ENCODE data around the gene MTX1. TPM values are rescaled to one million over a fixed set of nuclear protein-coding genes. Genes with fewer than 3 reads are reported as not detected.
"Not testable (repeated sequence)": the region's sequence is repeated elsewhere in the genome, so short reads cannot be mapped to it uniquely, and the experiment has no call there.

Gene MTX1
- total and polyA plus RNA-seq, 3 donors from 2014 or later = 77.1 to 161 (median 118) TPM

DNA sequence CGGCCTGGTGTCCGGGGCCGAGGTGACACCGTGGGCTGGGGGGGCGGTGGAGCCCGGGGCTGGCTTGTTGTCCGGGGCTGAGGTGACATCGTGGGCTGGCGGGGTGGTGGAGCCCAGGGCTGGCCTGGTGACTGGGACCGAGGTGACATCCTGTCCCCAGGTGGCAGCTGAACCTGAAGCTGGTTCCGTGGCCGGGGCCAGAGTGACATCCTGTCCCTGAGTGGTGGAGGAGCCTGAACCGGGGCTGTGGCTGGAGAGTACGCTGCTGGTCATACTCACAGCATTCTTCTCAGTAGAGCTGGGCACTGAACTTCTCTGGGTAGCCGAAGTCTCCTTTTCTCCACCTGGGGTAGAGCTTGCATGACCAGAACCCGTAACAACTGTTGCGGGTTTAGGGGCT lies 16.6 kb upstream of the MTX1 start:
- Histone ChIP-seq H3K27ac (no peak overlapping the region), H3K4me3 (no peak overlapping the region), H3K27me3 (no peaks in the 10 kb centered on the region), H3K9me3 (no peaks in the 10 kb centered on the region), H3K4me1 (peaks cover 11% of the 10 kb centered on the region), H3K36me3 (ENCODE audit: low read depth, missing control alignments) (no peaks in the 10 kb centered on the region)
- 85 to 100% methylated on average over 8 to 14 of the region's 17 CpGs for WGBS, 2 donors
- DNase-seq = no peak
- intact Hi-C loops (cut with DNase I; ENCODE audit: low total_unique reads) = no loop called here
- TF ChIP-seq, protein P1, sequence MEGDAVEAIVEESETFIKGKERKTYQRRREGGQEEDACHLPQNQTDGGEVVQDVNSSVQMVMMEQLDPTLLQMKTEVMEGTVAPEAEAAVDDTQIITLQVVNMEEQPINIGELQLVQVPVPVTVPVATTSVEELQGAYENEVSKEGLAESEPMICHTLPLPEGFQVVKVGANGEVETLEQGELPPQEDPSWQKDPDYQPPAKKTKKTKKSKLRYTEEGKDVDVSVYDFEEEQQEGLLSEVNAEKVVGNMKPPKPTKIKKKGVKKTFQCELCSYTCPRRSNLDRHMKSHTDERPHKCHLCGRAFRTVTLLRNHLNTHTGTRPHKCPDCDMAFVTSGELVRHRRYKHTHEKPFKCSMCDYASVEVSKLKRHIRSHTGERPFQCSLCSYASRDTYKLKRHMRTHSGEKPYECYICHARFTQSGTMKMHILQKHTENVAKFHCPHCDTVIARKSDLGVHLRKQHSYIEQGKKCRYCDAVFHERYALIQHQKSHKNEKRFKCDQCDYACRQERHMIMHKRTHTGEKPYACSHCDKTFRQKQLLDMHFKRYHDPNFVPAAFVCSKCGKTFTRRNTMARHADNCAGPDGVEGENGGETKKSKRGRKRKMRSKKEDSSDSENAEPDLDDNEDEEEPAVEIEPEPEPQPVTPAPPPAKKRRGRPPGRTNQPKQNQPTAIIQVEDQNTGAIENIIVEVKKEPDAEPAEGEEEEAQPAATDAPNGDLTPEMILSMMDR (IDR thresholded peaks at IDR 0.05) = no peak
- TF ChIP-seq POLR2A (IDR thresholded peaks at IDR 0.05) = no peak

DNA sequence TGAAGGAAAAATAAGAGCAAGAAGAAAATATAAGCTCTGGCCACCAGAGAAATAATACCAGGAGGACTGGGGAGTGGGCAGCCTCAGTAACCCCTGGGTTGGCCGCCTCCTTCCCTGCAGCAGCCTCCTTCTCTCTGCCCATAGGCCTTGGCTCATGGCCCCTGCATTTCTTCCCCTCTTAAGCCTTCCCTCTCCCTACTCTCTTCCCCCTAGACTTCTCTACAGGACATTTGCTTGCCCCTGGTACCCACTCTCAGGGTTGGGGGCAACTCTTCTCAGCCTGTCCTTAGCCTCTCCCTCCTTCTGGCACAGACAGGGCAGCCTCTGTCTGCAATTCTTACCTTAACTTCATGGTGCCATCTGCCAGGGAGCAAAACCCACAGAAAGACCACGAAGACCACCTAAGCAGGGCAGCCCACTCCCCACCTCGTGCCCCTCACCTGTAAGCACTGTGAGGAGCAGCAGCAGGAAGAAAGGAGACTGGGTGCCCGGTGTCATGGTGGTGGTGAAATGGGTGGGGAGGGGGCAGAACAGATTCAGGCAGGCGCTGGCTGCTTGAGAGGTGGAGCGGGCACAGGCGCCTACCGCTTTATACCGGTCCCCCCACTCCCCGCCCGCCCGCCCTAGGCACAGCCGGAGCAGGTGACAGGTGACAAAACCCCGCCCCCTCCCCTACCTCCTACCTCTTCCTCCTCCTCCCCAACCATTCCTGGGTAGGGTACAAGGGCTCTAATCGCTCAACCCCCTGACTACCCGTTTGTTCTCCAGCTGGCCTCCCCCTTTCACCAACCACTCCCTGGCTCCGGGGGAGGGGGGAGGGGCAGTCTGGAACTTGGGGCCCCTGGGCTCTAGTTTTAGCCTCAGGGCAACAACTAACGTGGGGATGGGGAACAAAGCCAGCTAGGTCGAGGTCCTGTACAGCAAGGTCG lies 15.9 kb upstream of the MTX1 start:
- Histone ChIP-seq H3K27ac (peak overlapping the region; percentile 73 to 88), H3K9me3 (no peaks in the 10 kb centered on the region), H3K4me1 (peaks cover 11% of the 10 kb centered on the region), H3K4me3 (peak overlapping the region; percentile 59), H3K27me3 (no peaks in the 10 kb centered on the region), H3K36me3 (ENCODE audit: low read depth, missing control alignments) (no peaks in the 10 kb centered on the region)
- intact Hi-C loops (cut with DNase I; ENCODE audit: low total_unique reads) = no loop called here
- DNase-seq = no peak
- WGBS, 2 donors = 48 to 52% methylated on average over 13 to 20 of the region's 20 CpGs
- TF ChIP-seq POLR2A (IDR thresholded peaks at IDR 0.05) = no peak
- TF ChIP-seq, protein P1 (IDR thresholded peaks at IDR 0.05) = no peak

DNA sequence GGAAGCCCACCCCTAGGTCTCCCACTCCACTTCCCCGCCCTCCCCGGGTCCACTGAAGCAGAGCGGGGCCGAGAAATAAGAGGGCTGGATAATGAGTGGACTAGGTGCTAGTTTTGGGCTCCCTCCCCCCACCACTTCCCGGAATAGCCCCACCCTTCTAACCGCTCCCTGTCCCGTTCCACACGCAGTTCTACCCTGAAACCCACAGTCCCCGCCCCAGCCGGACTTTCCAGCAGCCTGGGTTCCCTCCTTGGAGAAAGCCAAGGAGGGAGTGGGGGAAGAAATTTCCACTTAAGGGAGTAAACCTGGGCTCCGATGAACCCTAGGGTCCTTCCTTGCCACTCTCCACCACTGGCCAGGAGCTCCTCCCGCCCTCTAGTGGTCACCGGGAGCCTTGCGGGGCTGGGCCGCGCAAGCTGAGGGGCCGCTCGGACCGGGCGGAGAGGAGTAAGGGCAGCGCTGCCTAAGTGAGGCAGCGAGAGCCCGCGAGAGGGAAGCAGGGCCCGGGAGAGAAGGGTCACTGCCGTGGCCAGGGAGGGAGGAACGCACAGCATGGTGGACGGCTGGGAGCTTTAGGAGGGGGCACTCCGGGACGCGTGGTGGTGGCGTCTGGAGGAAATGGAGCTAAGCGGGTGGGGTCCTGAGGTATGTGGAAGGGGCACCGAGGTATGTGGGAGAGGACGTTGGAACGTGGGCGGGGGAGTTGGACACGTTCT lies 15.1 kb upstream of the MTX1 start:
- H3K27me3 ChIP-seq = no peaks in the 10 kb centered on the region
- peak; percentile 87 for DNase-seq
- WGBS, 2 donors = 0 to 2% methylated on average over 36 to 38 of the region's 38 CpGs
- H3K4me3 ChIP-seq = peak overlapping the region; percentile 59
- peaks cover 11% of the 10 kb centered on the region for H3K4me1 ChIP-seq
- H3K27ac ChIP-seq = peak overlapping the region; percentile 73 to 88
- intact Hi-C loops (cut with DNase I; ENCODE audit: low total_unique reads) = no loop called here
- H3K36me3 ChIP-seq (ENCODE audit: low read depth, missing control alignments) = no peaks in the 10 kb centered on the region
- H3K9me3 ChIP-seq = no peaks in the 10 kb centered on the region
- TF ChIP-seq, protein P1 (IDR thresholded peaks at IDR 0.05) = peak; percentile 87 to 97 (median 94)
- no peak for TF ChIP-seq POLR2A (IDR thresholded peaks at IDR 0.05)

DNA sequence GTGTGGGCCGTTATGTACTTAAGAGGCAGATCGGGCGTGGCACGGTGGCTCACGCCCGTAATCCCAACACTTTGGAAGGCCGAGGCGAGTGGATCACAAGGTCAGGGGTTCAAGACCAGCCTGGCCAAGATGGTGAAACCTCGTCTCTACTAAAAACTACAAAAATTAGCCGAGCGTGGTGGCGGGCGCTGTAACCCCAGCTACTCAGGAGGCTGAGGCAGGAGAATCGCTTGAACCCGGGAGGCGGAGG lies 14.6 kb upstream of the MTX1 start:
- intact Hi-C loops (cut with DNase I; ENCODE audit: low total_unique reads); H3K27me3 ChIP-seq; H3K36me3 ChIP-seq (ENCODE audit: low read depth, missing control alignments); H3K9me3 ChIP-seq; DNase-seq: not testable (repeated sequence)
- WGBS, 2 donors = 1 to 4% methylated on average over 16 of the region's 16 CpGs
- Histone ChIP-seq H3K4me3 (peak overlapping the region; percentile 59), H3K4me1 (peaks cover 11% of the 10 kb centered on the region), H3K27ac (peak overlapping the region; percentile 73 to 88)

DNA sequence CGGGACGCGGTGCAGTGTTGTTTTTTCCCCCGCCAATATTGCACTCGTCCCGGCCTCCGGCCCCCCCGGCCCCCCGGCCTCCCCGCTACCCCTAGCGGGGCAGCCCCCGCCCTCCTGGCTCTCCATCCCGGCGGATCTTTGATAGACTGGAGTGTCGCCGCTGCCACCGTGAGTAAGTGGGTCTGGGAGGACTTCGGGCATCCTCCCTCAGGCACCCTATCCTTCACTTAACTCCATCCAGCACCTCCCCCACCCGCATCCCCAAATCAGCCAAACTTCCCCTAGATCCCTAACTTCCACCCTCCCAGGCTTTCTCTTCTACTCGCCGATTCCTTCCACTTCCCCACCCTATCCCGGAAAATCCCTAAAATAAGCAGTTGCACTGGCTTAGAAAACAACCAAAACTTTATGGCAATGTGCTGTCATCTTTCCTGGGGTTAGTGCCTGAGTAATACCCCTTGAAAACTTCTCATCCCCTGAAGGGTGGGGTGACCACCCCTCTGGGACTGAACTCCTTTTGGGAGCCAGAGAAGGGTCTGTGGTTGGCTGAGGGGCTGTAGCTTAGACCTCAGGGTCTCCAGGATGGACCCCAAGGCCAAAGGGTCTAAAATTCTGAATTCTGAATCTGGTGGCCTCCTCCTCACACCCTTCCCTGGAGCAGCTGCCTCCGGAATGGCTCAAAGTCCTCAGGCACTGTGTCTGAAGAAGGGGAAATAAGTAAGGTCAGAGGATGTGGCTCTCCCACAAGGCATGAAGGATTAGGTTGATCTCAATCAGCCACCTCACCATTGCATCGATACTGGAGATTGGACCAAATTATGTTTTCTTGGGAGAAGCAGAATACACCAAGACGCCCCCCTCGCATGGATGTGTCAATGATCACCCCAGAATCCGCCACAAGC lies 13.0 kb upstream of the MTX1 start:
- Histone ChIP-seq H3K9me3 (no peaks in the 10 kb centered on the region), H3K27ac (peak overlapping the region; percentile 73 to 88), H3K27me3 (no peaks in the 10 kb centered on the region), H3K36me3 (ENCODE audit: low read depth, missing control alignments) (no peaks in the 10 kb centered on the region), H3K4me3 (peak overlapping the region; percentile 59), H3K4me1 (peaks cover 11% of the 10 kb centered on the region)
- intact Hi-C loops (cut with DNase I; ENCODE audit: low total_unique reads) = no loop called here
- TF ChIP-seq, protein P1 (IDR thresholded peaks at IDR 0.05) = no peak
- no peak for TF ChIP-seq POLR2A (IDR thresholded peaks at IDR 0.05)
- no peak for DNase-seq
- WGBS, 2 donors = 28 to 34% methylated on average over 17 to 20 of the region's 27 CpGs

All from testis (tissue), 3 donors.